ENCODE measurements around the gene TANC1.

TANC1 gene

GRCh38 chr2:159211447-159212396 lies 243.3 kb downstream of the TANC1 start:
- H3K27me3 ChIP-seq, result no peaks in the 10 kb centered on the region
- no peaks in the 10 kb centered on the region for H3K9me3 ChIP-seq
- H3K27ac ChIP-seq, result no peak overlapping the region
- no peak overlapping the region for H3K4me3 ChIP-seq (ENCODE audit: low read depth in 1 of 2, low read length in 1 of 2)
- H3K36me3 ChIP-seq, result no peaks in the 10 kb centered on the region
- no peaks in the 10 kb centered on the region for H3K4me1 ChIP-seq (ENCODE audit: control insufficient read depth in 1 of 2, insufficient read depth in 1 of 2, low read depth in 1 of 2, low read length in 1 of 2)
- TF ChIP-seq, protein P1, sequence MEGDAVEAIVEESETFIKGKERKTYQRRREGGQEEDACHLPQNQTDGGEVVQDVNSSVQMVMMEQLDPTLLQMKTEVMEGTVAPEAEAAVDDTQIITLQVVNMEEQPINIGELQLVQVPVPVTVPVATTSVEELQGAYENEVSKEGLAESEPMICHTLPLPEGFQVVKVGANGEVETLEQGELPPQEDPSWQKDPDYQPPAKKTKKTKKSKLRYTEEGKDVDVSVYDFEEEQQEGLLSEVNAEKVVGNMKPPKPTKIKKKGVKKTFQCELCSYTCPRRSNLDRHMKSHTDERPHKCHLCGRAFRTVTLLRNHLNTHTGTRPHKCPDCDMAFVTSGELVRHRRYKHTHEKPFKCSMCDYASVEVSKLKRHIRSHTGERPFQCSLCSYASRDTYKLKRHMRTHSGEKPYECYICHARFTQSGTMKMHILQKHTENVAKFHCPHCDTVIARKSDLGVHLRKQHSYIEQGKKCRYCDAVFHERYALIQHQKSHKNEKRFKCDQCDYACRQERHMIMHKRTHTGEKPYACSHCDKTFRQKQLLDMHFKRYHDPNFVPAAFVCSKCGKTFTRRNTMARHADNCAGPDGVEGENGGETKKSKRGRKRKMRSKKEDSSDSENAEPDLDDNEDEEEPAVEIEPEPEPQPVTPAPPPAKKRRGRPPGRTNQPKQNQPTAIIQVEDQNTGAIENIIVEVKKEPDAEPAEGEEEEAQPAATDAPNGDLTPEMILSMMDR (IDR thresholded peaks at IDR 0.05), result no peak

DNA sequence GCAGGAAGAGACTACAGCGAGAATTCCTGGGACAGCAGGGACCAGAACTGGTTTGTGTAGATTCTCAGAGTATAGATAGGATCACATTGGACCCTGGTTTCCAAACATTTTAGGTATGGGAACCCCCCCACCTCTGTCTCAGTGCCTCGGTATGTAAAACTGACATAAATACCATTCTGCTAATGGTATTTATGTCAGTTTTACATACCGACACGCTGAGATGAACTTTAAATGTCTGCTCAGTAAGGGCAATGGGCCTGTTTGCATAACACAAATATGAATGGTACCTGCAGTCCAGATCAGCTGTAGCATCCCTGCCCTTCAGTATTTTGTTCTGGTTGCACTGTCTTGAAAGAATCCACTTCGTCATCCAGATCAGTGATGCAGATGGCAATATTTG lies 244.9 kb downstream of the TANC1 start:
- no peaks in the 10 kb centered on the region for H3K9me3 ChIP-seq
- H3K4me3 ChIP-seq (ENCODE audit: low read depth in 1 of 2, low read length in 1 of 2), result no peak overlapping the region
- no peaks in the 10 kb centered on the region for H3K36me3 ChIP-seq
- TF ChIP-seq, protein P1 (IDR thresholded peaks at IDR 0.05), result no peak
- H3K27me3 ChIP-seq, result no peaks in the 10 kb centered on the region
- no peak overlapping the region for H3K27ac ChIP-seq
- no peaks in the 10 kb centered on the region for H3K4me1 ChIP-seq (ENCODE audit: control insufficient read depth in 1 of 2, insufficient read depth in 1 of 2, low read depth in 1 of 2, low read length in 1 of 2)

- TF ChIP-seq, protein P1 (IDR thresholded peaks at IDR 0.05), result no peak
- H3K4me1 ChIP-seq (ENCODE audit: control insufficient read depth in 1 of 2, insufficient read depth in 1 of 2, low read depth in 1 of 2, low read length in 1 of 2), result no peaks in the 10 kb centered on the region
- H3K27me3 ChIP-seq, result no peaks in the 10 kb centered on the region
- H3K36me3 ChIP-seq, result no peaks in the 10 kb centered on the region
- H3K4me3 ChIP-seq (ENCODE audit: low read depth in 1 of 2, low read length in 1 of 2), result no peak overlapping the region
- H3K9me3 ChIP-seq, result no peaks in the 10 kb centered on the region
- no peak overlapping the region for H3K27ac ChIP-seq
Measured at GRCh38 chr2:159214325-159214865, 246.0 kb downstream of the TANC1 start.

DNA sequence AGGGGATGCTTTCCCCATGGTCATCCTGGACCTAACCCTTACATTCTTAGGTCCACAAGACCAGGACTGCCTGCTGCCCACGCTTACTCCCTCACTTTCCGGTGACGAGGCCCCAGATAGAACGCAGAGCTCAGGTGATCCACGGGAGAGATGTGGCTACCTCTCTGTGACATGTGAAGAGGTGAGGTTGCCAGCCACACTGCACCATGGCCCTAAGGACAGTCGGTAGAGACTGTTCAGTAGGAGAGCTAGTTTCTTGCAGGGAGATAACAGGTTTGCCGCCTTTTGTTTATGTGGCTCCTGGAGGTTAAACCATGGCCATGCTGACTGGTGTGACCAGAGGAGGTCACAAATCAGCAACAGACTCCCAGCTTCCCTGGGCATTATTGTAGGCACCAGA lies 246.7 kb downstream of the TANC1 start:
- no peaks in the 10 kb centered on the region for H3K9me3 ChIP-seq
- H3K4me3 ChIP-seq (ENCODE audit: low read depth in 1 of 2, low read length in 1 of 2), result no peak overlapping the region
- no peaks in the 10 kb centered on the region for H3K36me3 ChIP-seq
- TF ChIP-seq, protein P1 (IDR thresholded peaks at IDR 0.05), result no peak
- H3K4me1 ChIP-seq (ENCODE audit: control insufficient read depth in 1 of 2, insufficient read depth in 1 of 2, low read depth in 1 of 2, low read length in 1 of 2), result no peaks in the 10 kb centered on the region
- H3K27ac ChIP-seq, result no peak overlapping the region
- H3K27me3 ChIP-seq, result no peaks in the 10 kb centered on the region

- TF ChIP-seq, protein P1 (IDR thresholded peaks at IDR 0.05), result no peak
- Histone ChIP-seq H3K4me1 (ENCODE audit: control insufficient read depth in 1 of 2, insufficient read depth in 1 of 2, low read depth in 1 of 2, low read length in 1 of 2) (no peaks in the 10 kb centered on the region), H3K27ac (no peak overlapping the region), H3K4me3 (ENCODE audit: low read depth in 1 of 2, low read length in 1 of 2) (no peak overlapping the region), H3K27me3 (no peaks in the 10 kb centered on the region), H3K9me3 (no peaks in the 10 kb centered on the region), H3K36me3 (no peaks in the 10 kb centered on the region)
Measured at GRCh38 chr2:159217676-159218075, 249.2 kb downstream of the TANC1 start.
